Subcutaneous abdominal adipose tissue (tissue), 5 donors: ENCODE measurements around the gene SFMBT1.

ENCODE experiments used
- H3K27ac ChIP-seq: one replicate; pipeline ENCODE4 v1.7.0; 2013; ENCODE audit warnings: low read depth, mild to moderate bottlenecking, inconsistent platforms, low read length, moderate library complexity
- H3K27me3 ChIP-seq, 5 donors: one replicate each; pipeline ENCODE4 v1.7.0; 2013; ENCODE audit warnings: low read length in 5 of 5, inconsistent platforms in 1 of 5; ENCODE audit not compliant: control insufficient read depth in 5 of 5, insufficient read depth in 4 of 5
- H3K36me3 ChIP-seq, 5 donors: one replicate each; pipeline ENCODE4 v1.7.0; 2013; ENCODE audit warnings: low read length in 5 of 5; ENCODE audit not compliant: control insufficient read depth in 5 of 5, insufficient read depth in 5 of 5
- H3K4me1 ChIP-seq, 5 donors: one replicate each; pipeline ENCODE4 v1.7.0; 2013; ENCODE audit warnings: low read length in 5 of 5, mild to moderate bottlenecking in 3 of 5, moderate library complexity in 1 of 5; ENCODE audit not compliant: control insufficient read depth in 5 of 5, insufficient read depth in 5 of 5
- H3K4me3 ChIP-seq, 5 donors: one replicate each; pipeline ENCODE4 v1.7.0; 2013; ENCODE audit warnings: low read length in 5 of 5, low read depth in 1 of 5
- H3K9ac ChIP-seq, 5 donors: one replicate each; pipeline ENCODE4 v1.7.0; 2013; ENCODE audit warnings: low read length in 5 of 5, mild to moderate bottlenecking in 4 of 5, moderate library complexity in 3 of 5
- H3K9me3 ChIP-seq, 5 donors: one replicate each; pipeline ENCODE4 v1.7.0; 2013; ENCODE audit warnings: low read length in 5 of 5; ENCODE audit not compliant: control insufficient read depth in 5 of 5
- donor health status: healthy.
- donor health status: healthy.
- donor health status: healthy.
- donor health status: healthy.
- donor health status: healthy.

SFMBT1 gene

DNA sequence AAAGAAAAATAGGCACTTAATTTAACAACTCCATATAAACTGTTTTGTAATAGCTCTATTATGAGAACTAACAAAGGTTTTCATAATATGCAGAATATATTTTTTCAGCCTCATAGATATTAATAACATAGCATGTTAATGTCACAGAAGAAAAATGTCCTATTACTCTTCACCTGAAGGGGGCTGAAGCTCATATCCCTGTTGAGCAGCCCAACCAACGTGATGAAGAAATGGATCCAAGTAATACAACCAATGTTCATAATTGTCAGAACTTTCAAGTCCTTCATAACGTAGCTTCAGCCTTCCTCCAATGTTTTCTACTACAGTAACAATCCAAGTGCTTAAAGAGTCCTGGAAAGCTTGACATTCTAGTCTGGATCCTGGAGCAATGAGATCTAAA is 114.0 kb downstream of the SFMBT1 start:
- Histone ChIP-seq H3K9ac (no peak overlapping the region), H3K4me1 (peaks cover 0 to 3% (median 0%) of the 10 kb centered on the region in 5 donors), H3K9me3 (no peaks in the 10 kb centered on the region), H3K4me3 (no peak overlapping the region), H3K27ac (no peak overlapping the region), H3K27me3 (no peaks in the 10 kb centered on the region), H3K36me3 (peaks cover 0 to 13% (median 6%) of the 10 kb centered on the region in 5 donors)

DNA sequence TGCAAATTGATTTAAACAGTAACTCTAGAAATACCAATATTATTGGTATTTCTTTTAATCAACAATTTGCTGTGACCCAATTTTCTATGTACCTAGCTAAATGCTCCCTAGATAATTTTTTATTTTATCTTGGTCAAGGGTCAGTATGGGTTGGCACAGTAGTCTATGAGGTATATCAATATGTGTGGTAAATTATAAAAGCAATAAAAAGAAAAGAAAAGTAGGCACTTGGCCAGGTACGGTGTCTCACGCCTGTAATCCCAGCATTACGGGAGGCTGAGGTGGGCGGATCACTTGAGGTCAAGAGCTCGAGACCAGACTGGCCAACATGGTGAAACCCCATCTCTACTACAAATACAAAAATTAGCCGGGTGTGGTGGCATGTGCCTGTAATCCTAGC is 114.5 kb downstream of the SFMBT1 start:
- H3K9me3 ChIP-seq: no peaks in the 10 kb centered on the region
- no peak overlapping the region for H3K4me3 ChIP-seq
- H3K4me1 ChIP-seq: peaks cover 0 to 3% (median 0%) of the 10 kb centered on the region in 5 donors
- no peak overlapping the region for H3K9ac ChIP-seq
- H3K27me3 ChIP-seq: no peaks in the 10 kb centered on the region
- H3K36me3 ChIP-seq: peaks cover 0 to 13% (median 6%) of the 10 kb centered on the region in 5 donors
- no peak overlapping the region for H3K27ac ChIP-seq

DNA sequence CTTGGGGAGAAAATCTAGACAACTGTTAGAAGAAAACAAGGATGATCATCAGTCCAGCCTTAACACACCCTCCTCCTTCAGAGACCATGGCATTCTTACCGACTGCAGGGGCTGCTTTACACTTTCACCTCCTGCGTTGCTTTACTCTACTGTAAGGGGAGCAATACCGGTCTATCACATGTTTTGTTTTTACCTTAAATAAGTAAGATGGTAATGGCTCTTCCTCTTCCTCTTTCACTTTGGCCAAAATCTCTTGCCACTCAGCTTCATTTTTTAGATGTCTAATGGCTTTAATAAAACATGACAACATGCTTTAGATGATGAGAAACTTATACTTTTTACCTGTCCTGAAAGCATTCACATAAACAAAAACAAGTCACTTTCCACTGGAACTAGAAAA is 115.1 kb downstream of the SFMBT1 start:
- Histone ChIP-seq H3K9me3 (no peaks in the 10 kb centered on the region), H3K36me3 (peaks cover 0 to 15% (median 7%) of the 10 kb centered on the region in 5 donors), H3K27me3 (no peaks in the 10 kb centered on the region), H3K27ac (no peak overlapping the region), H3K9ac (no peak overlapping the region), H3K4me1 (peaks cover 0 to 3% (median 0%) of the 10 kb centered on the region in 5 donors), H3K4me3 (no peak overlapping the region)

DNA sequence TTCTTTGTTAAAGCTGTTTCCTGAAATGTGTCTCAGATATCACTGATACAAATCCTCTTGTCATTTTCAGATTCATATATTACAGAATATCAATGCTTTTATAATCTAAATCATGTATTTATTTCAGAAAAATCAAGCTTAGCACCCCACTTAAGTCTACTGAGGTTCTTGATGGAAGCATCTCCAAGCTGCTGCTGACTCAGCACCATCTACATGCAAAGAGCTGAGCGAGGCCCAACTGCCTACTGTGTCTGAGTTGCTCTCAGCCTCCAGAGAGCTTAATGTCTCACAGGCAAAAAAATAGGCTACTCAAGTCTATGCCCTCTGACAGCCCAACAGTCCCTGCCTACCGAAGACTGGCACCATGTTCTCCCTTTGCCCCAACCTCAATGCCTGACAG is 119.3 kb downstream of the SFMBT1 start:
- Histone ChIP-seq H3K27me3 (no peaks in the 10 kb centered on the region), H3K4me3 (no peak overlapping the region), H3K9ac (no peak overlapping the region), H3K36me3 (peaks cover 0 to 14% (median 8%) of the 10 kb centered on the region in 5 donors), H3K9me3 (no peaks in the 10 kb centered on the region), H3K4me1 (peaks cover 0 to 3% (median 0%) of the 10 kb centered on the region in 5 donors), H3K27ac (no peak overlapping the region)

DNA sequence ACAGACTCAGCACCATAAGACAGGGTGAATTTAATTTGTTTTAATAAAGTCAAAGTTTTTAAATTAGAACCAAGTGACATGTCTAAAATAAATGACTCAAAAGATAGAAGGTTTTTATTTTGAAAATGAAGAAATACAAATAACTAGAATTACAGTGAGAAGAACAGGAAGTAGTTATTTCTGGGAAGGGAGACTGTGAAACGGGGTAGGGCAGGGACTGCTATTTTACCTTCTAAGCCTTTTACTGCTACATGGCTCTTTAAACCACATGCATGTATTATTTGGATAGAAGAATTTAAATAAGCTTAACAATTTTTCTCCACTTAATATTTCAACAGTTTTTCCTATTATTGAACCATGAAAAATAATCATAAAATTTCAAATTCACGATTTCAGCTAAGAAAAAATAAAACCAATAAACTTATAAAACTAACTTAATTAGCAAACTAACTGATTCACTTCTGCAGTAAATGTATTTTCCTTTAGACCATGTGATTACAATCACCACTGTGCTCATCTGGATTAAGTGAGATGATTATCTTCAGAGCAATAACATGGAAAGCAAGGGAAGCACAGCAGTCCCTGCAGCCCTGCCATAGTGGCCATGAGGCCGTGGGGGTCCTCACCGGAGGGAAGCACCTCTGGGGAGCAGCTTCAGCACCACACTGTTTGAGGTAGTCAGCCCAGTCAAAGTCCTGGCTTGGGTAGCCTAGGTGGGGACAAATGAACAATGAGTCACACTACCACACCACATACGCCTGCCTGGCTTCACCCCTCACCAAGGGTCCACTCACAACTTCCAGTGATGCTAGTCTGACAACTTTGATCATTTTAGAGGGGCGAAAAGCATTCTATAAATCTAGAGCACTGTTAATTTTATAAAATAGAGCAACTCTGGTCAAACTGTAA is 120.2 kb downstream of the SFMBT1 start:
- no peak overlapping the region for H3K4me3 ChIP-seq
- peaks cover 7 to 20% (median 13%) of the 10 kb centered on the region in 5 donors for H3K36me3 ChIP-seq
- H3K9ac ChIP-seq: no peak overlapping the region
- no peak overlapping the region for H3K27ac ChIP-seq
- H3K27me3 ChIP-seq: no peaks in the 10 kb centered on the region
- H3K9me3 ChIP-seq: no peaks in the 10 kb centered on the region
- peaks cover 0 to 3% (median 0%) of the 10 kb centered on the region in 5 donors for H3K4me1 ChIP-seq

DNA sequence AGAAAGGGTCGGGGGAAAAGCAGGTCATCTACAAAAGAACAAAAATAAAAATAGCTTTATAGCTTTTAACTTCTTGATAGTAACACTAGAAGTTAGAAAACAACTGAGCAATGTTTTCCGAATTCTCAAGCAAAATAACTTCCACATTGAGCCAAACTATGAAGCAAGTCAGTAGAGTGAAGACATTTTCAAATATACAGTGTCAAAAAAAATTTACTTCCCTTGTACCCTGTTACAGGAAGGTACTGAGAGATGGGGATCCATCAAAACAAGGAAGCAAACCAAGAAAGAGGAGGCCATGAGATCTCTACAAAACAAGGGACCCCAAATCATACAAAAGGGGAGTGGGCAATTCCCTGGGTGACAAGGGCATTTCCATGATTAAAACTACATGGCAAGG is 121.9 kb downstream of the SFMBT1 start:
- peaks cover 9 to 31% (median 21%) of the 10 kb centered on the region in 5 donors for H3K36me3 ChIP-seq
- H3K4me3 ChIP-seq: no peak overlapping the region
- H3K4me1 ChIP-seq: no peaks in the 10 kb centered on the region
- H3K27me3 ChIP-seq: no peaks in the 10 kb centered on the region
- H3K9me3 ChIP-seq: no peaks in the 10 kb centered on the region
- H3K27ac ChIP-seq: no peak overlapping the region
- H3K9ac ChIP-seq: no peak overlapping the region

DNA sequence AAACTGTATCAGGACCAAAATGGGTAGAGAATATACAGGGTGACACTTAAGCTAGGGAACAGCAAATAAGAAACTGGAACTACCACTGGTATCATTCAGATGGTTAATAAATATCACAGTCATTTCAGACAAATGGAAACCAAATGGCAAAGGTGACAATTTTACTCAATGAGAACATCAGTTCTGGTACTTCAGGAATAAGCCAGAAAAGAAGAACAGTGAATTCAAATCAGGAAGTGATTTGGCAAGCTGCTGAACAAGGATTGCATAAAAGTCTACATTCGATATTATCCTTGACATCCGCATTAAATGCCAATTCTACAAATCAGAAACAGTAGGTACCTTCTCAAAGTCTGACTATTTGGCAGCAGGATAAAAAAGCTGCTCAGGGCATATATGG is 125.0 kb downstream of the SFMBT1 start:
- Histone ChIP-seq H3K4me1 (no peaks in the 10 kb centered on the region), H3K36me3 (peaks cover 17 to 41% (median 25%) of the 10 kb centered on the region in 5 donors), H3K27ac (no peak overlapping the region)

DNA sequence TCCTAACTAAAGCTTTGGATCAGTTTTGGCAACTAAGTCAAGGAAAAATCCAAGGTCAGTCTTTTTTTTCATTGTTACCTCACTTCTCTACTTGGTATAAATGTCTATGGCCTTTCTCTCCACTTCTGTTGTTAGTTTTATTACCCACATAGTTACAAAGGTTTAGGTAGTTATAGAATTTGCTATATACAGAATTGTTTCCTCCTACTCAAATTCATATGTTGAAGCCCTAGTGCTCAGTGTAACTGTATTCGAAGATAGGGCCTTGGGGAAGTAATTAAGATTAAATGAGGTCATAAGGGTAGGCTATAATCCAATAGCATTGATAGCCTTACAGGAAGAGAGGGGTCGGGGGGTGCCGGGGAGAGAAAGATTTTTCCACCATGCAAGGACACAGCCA is 128.8 kb downstream of the SFMBT1 start:
- Histone ChIP-seq H3K36me3 (peaks cover 27 to 67% (median 41%) of the 10 kb centered on the region in 5 donors), H3K27me3 (no peaks in the 10 kb centered on the region), H3K9ac (no peak overlapping the region)

More for the DNA sequence above, 125.0 kb downstream of the SFMBT1 start:
- Histone ChIP-seq H3K4me3 (no peak overlapping the region), H3K9me3 (no peaks in the 10 kb centered on the region), H3K27me3 (no peaks in the 10 kb centered on the region), H3K9ac (no peak overlapping the region)

DNA sequence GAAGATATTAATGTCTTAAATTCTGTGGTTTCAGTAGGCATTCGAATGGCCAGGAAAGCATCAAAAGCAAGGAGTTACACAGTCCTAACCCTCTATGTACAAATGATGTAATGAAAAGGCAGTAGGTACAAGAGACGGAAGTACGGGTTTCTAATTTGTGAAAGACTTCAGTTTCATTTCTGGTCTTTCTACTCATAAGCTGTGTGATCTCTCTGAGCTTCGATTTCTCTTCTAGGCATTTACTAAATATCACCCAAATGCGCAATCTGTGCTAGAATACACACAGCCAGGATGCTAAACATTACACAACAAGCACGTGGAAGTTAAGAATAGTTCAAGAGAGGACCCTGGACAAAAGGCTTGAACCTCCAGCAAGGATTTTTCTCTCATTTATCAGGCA is 130.6 kb downstream of the SFMBT1 start:
- Histone ChIP-seq H3K36me3 (peaks cover 22 to 67% (median 36%) of the 10 kb centered on the region in 5 donors), H3K4me3 (no peak overlapping the region), H3K9ac (no peak overlapping the region), H3K9me3 (no peaks in the 10 kb centered on the region), H3K27ac (no peak overlapping the region), H3K4me1 (no peaks in the 10 kb centered on the region), H3K27me3 (no peaks in the 10 kb centered on the region)

More for the DNA sequence above, 128.8 kb downstream of the SFMBT1 start:
- H3K9me3 ChIP-seq: no peaks in the 10 kb centered on the region
- H3K27ac ChIP-seq: no peak overlapping the region
- no peaks in the 10 kb centered on the region for H3K4me1 ChIP-seq
- H3K4me3 ChIP-seq: no peak overlapping the region

DNA sequence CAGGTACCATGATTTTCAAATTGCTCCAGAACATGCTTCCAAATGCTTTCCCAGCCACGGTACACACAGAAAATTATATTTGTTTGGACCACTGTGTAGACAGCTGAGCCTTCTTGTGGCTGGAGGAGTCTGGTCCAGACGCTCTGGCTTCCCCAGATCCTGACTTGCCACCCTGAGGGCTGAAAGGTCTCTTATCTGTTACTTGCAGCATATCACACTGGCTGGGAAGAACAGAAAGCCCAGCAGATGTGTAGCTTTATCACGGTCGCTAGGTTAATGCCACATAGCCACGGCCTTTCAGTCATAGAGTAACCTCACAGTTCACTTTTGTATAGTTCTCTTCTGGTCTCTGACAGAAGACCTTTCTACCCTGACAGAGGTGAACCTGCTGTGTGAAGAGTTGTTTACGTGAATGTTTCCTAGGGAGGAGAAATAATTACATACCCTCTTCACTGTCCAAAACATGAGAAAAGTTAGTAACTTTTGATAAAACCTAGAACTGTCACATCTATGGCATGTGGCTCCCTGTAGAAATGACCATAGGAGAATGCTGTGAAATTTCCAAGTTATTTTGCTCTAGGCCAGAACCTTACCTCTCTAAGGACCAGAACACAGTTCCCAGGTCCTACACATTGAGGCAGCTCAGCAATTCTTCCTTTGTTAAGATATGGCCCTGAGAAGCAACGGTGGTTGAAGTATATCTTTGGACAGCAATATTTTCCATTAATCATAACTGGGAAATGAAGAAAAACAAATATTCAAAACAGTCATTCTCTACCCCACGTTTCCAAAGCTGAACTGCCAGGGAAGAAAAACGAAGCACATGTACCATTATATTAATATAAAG is 132.8 kb downstream of the SFMBT1 start:
- H3K27me3 ChIP-seq: no peaks in the 10 kb centered on the region
- no peaks in the 10 kb centered on the region for H3K4me1 ChIP-seq
- no peak overlapping the region for H3K4me3 ChIP-seq
- no peaks in the 10 kb centered on the region for H3K9me3 ChIP-seq
- H3K36me3 ChIP-seq: peaks cover 22 to 56% (median 24%) of the 10 kb centered on the region in 5 donors
- H3K9ac ChIP-seq: no peak overlapping the region
- H3K27ac ChIP-seq: no peak overlapping the region
